ENCODE results near the gene DEK.

The DEK gene

GRCh38 chr6:18279422-18279821, 15.1 kb upstream of the DEK start:
- H2AFZ ChIP-seq (ENCODE audit: low read depth, low read length): no peak overlapping the region
- H3K9me3 ChIP-seq (ENCODE audit: low read length): no peaks in the 10 kb centered on the region
- H3K4me3 ChIP-seq (ENCODE audit: low read length): no peak overlapping the region
- peaks cover 28% of the 10 kb centered on the region for H3K27me3 ChIP-seq (ENCODE audit: insufficient read depth, low read length)
- H3K4me1 ChIP-seq (ENCODE audit: insufficient read depth, low read length): peaks cover 10% of the 10 kb centered on the region
- no peaks in the 10 kb centered on the region for H3K36me3 ChIP-seq (ENCODE audit: insufficient read depth, low read length)

DNA sequence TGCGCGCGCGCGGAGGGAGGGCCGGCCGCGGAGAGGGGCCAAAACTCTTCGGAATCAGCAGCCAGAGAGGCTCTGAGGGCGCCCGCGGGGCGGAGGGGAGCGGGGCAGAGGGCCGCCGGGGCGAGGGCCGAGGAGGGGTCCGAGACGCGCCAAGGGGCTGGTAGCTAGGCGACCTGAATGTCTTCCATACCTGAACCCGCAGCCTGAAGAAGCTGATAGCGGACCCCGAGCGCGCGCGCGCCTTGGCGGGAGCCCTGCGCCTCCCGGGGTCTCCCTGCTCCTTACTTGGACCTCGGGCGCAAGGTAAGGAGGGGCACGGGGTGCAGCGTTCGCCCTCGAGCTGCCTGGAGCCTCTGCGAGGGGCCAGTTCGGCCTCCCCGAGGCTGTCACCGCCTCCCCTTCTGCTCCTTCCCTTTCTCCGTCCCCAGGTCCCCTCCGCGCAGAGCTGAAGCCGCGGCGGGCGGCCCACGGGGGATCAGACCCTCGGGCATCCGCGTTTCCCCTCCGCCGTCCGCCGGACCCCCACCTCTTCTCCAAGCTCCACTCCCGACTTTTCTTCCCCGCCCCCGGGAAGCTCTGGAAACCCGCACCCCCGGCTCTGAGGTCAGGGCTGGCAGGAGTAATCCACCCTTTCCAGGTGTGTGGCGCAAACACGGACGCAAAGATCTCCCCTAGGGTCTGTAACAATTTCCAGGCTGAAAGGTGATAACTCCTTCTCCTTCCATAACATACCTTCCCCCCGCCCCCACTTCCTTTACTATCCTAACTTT, 13.1 kb upstream of the DEK start:
- Histone ChIP-seq H3K9me3 (ENCODE audit: low read length) (no peaks in the 10 kb centered on the region), H3K4me1 (ENCODE audit: insufficient read depth, low read length) (peaks cover 8% of the 10 kb centered on the region), H3K36me3 (ENCODE audit: insufficient read depth, low read length) (no peaks in the 10 kb centered on the region), H3K4me3 (ENCODE audit: low read length) (peak overlapping the region; percentile 43), H3K27me3 (ENCODE audit: insufficient read depth, low read length) (peaks cover 28% of the 10 kb centered on the region), H2AFZ (ENCODE audit: low read depth, low read length) (peak overlapping the region; percentile 82)

DNA sequence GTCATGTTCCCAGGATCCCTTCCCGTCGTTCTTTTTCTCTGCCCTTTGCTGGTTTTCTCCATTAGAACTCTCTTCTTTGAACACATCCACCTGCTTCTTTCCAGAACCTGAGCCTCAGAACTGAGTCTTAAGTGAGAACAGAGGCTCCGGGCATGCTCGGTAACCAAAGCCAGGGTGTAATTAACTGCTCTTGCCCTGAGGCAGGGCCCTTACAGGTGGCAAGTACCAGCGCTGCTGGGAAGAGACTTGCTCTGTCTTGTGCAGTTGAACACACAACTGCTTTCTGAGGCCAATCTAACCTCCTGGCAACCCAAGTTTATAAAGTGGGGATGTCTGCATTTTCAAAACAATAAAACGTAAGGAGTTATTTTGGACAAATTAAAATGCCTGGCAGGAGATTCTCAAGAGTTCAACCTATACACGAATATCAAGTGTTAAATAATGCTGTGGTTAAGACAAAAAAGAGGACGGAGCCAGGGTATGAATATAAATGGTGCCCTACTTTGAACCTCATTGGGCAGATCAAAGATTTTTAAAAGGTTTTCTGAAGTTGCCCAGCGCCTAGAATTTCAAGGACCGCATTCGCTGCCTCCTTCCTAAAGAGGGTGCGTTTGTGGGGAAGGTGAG, 12.4 kb upstream of the DEK start:
- Histone ChIP-seq H3K36me3 (ENCODE audit: insufficient read depth, low read length) (no peaks in the 10 kb centered on the region), H3K9me3 (ENCODE audit: low read length) (no peaks in the 10 kb centered on the region), H3K27me3 (ENCODE audit: insufficient read depth, low read length) (peaks cover 28% of the 10 kb centered on the region), H3K4me3 (ENCODE audit: low read length) (peak overlapping the region; percentile 43), H2AFZ (ENCODE audit: low read depth, low read length) (peak overlapping the region; percentile 82), H3K4me1 (ENCODE audit: insufficient read depth, low read length) (peaks cover 8% of the 10 kb centered on the region)

DNA sequence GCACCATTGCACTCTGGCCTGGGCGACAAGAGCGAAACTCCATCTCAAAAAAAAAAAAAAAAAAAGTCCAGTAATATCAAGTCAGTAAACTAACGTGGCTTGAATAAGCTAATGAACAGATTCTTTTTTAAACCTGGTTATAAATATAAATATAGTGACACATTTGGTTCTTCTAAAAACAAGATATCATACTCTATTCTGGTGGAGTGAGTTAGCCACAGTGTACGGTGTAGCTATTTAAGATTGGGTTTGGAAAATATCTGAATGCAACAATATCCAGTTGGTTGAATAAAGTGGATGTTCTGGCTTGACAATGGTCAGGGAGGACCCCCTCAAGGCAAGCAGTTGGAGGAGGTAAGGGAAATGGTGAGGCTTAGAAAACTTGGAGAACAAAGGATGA, 5.9 kb upstream of the DEK start:
- Histone ChIP-seq H3K4me1 (ENCODE audit: insufficient read depth, low read length) (peaks cover 3% of the 10 kb centered on the region), H3K9me3 (ENCODE audit: low read length) (no peaks in the 10 kb centered on the region), H3K36me3 (ENCODE audit: insufficient read depth, low read length) (no peaks in the 10 kb centered on the region), H3K4me3 (ENCODE audit: low read length) (no peak overlapping the region), H2AFZ (ENCODE audit: low read depth, low read length) (no peak overlapping the region), H3K27me3 (ENCODE audit: insufficient read depth, low read length) (no peaks in the 10 kb centered on the region)

DNA sequence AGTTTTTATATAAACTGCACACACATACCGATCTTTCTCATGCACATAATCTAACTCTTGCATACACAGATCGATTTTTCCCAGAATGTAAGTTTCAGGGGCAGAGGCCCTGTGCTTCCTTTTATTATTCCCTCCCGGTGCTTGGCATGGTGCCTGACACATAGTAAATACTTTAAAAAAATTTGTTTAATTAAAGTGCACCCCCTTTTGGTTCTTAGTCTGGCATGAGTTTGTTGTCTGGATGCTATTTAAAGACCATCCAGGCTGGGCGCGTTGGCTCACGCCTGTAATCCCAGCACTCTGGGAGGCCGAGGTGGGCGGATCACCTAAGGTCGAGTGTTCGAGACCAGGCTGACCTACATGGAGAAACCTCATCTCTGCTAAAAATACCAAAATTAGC, 5.4 kb upstream of the DEK start:
- H3K4me1 ChIP-seq (ENCODE audit: insufficient read depth, low read length): peaks cover 6% of the 10 kb centered on the region
- H3K4me3 ChIP-seq (ENCODE audit: low read length): no peak overlapping the region

DNA sequence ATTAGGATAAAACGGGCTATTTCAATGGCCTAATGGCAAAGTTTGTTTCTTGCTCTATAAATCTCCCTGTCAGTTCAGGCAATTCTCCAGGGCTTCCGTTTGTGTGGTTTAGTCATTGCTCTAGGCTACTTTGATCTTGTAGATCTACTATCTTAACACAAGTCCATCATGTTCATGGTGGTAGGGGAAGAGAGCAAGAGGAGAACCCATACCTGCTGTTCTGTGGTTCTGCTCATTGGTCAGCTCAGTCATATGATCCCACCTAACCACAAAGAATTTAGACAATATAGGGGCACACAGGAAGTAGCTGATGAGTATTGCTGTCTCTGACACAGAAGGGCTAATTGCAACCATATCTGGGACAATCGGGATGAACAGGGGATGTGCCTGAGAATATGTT, 4.9 kb upstream of the DEK start:
- no peak overlapping the region for H3K4me3 ChIP-seq (ENCODE audit: low read length)
- H3K27me3 ChIP-seq (ENCODE audit: insufficient read depth, low read length): no peaks in the 10 kb centered on the region
- H2AFZ ChIP-seq (ENCODE audit: low read depth, low read length): no peak overlapping the region
- peaks cover 6% of the 10 kb centered on the region for H3K4me1 ChIP-seq (ENCODE audit: insufficient read depth, low read length)
- no peaks in the 10 kb centered on the region for H3K36me3 ChIP-seq (ENCODE audit: insufficient read depth, low read length)
- no peaks in the 10 kb centered on the region for H3K9me3 ChIP-seq (ENCODE audit: low read length)

More for the DNA sequence above, 5.4 kb upstream of the DEK start:
- no peaks in the 10 kb centered on the region for H3K9me3 ChIP-seq (ENCODE audit: low read length)
- H2AFZ ChIP-seq (ENCODE audit: low read depth, low read length): no peak overlapping the region
- no peaks in the 10 kb centered on the region for H3K36me3 ChIP-seq (ENCODE audit: insufficient read depth, low read length)
- H3K27me3 ChIP-seq (ENCODE audit: insufficient read depth, low read length): no peaks in the 10 kb centered on the region

- no peaks in the 10 kb centered on the region for H3K27me3 ChIP-seq (ENCODE audit: insufficient read depth, low read length)
- no peaks in the 10 kb centered on the region for H3K9me3 ChIP-seq (ENCODE audit: low read length)
- no peak overlapping the region for H2AFZ ChIP-seq (ENCODE audit: low read depth, low read length)
- no peaks in the 10 kb centered on the region for H3K36me3 ChIP-seq (ENCODE audit: insufficient read depth, low read length)
- H3K4me1 ChIP-seq (ENCODE audit: insufficient read depth, low read length): peaks cover 6% of the 10 kb centered on the region
- no peak overlapping the region for H3K4me3 ChIP-seq (ENCODE audit: low read length)
Measured at GRCh38 chr6:18268066-18268465, 3.7 kb upstream of the DEK start.

DNA sequence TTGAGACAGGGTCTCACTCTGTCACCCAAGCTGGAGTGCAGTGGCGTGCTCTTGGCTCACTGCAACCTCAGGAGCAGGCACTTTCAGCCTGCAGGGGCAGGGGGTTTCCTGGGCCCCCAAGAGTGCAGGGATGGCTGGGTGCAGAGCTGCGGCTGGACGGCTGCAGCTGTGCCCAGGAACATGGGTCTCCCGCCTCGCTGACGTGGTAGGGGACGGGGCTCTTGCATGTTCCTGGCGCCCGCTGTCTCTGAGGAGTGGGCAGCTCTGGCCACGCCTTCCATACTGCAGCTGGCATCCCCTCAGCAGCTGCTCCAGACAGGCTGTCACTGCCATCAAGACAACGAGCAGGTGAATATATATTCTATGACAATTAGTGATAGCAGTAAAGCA, 2.2 kb upstream of the DEK start:
- H3K27me3 ChIP-seq (ENCODE audit: insufficient read depth, low read length): no peaks in the 10 kb centered on the region
- peaks cover 7% of the 10 kb centered on the region for H3K36me3 ChIP-seq (ENCODE audit: insufficient read depth, low read length)
- H3K9me3 ChIP-seq (ENCODE audit: low read length): no peaks in the 10 kb centered on the region
- no peak overlapping the region for H3K4me3 ChIP-seq (ENCODE audit: low read length)
- H2AFZ ChIP-seq (ENCODE audit: low read depth, low read length): no peak overlapping the region
- peaks cover 20% of the 10 kb centered on the region for H3K4me1 ChIP-seq (ENCODE audit: insufficient read depth, low read length)

- Histone ChIP-seq H3K27me3 (ENCODE audit: insufficient read depth, low read length) (no peaks in the 10 kb centered on the region), H2AFZ (ENCODE audit: low read depth, low read length) (no peak overlapping the region), H3K9me3 (ENCODE audit: low read length) (peaks cover 1% of the 10 kb centered on the region), H3K36me3 (ENCODE audit: insufficient read depth, low read length) (peaks cover 12% of the 10 kb centered on the region), H3K4me3 (ENCODE audit: low read length) (no peak overlapping the region), H3K4me1 (ENCODE audit: insufficient read depth, low read length) (peaks cover 20% of the 10 kb centered on the region)
Measured at GRCh38 chr6:18265787-18266522, 1.6 kb upstream of the DEK start.

GRCh38 chr6:18264923-18265377, 620 bp upstream of the DEK start:
- Histone ChIP-seq H3K27me3 (ENCODE audit: insufficient read depth, low read length) (no peaks in the 10 kb centered on the region), H3K9me3 (ENCODE audit: low read length) (peaks cover 2% of the 10 kb centered on the region)

GRCh38 chr6:18263418-18264218, 712 bp downstream of the DEK start:
- Histone ChIP-seq H3K4me1 (ENCODE audit: insufficient read depth, low read length) (peaks cover 20% of the 10 kb centered on the region), H2AFZ (ENCODE audit: low read depth, low read length) (peak overlapping the region; percentile 32), H3K36me3 (ENCODE audit: insufficient read depth, low read length) (peaks cover 32% of the 10 kb centered on the region)

More at GRCh38 chr6:18264923-18265377, 620 bp upstream of the DEK start:
- H3K36me3 ChIP-seq (ENCODE audit: insufficient read depth, low read length): peaks cover 22% of the 10 kb centered on the region
- H2AFZ ChIP-seq (ENCODE audit: low read depth, low read length): peak overlapping the region; percentile 66
- peak overlapping the region; percentile 71 for H3K4me3 ChIP-seq (ENCODE audit: low read length)
- peaks cover 20% of the 10 kb centered on the region for H3K4me1 ChIP-seq (ENCODE audit: insufficient read depth, low read length)

GRCh38 chr6:18262702-18263417, 1.5 kb downstream of the DEK start:
- no peak overlapping the region for H2AFZ ChIP-seq (ENCODE audit: low read depth, low read length)
- peaks cover 2% of the 10 kb centered on the region for H3K9me3 ChIP-seq (ENCODE audit: low read length)
- peaks cover 20% of the 10 kb centered on the region for H3K4me1 ChIP-seq (ENCODE audit: insufficient read depth, low read length)
- no peaks in the 10 kb centered on the region for H3K27me3 ChIP-seq (ENCODE audit: insufficient read depth, low read length)
- H3K36me3 ChIP-seq (ENCODE audit: insufficient read depth, low read length): peaks cover 38% of the 10 kb centered on the region
- H3K4me3 ChIP-seq (ENCODE audit: low read length): peak overlapping the region; percentile 71

More at GRCh38 chr6:18263418-18264218, 712 bp downstream of the DEK start:
- no peaks in the 10 kb centered on the region for H3K27me3 ChIP-seq (ENCODE audit: insufficient read depth, low read length)
- peaks cover 2% of the 10 kb centered on the region for H3K9me3 ChIP-seq (ENCODE audit: low read length)
- peak overlapping the region; percentile 71 for H3K4me3 ChIP-seq (ENCODE audit: low read length)

All from neuron (in vitro differentiated cells).